CD4-positive, alpha-beta T cell (primary cell): ENCODE data around the gene TMEM207. TPM values are rescaled to one million over a fixed set of nuclear protein-coding genes. Genes with fewer than 3 reads are reported as not detected.

Experiments
- ATAC-seq: fragments of 200-7000 bp; cut with Tn5 transposase; one replicate; pipeline ENCODE4 v1.10.0; 2022; ENCODE audit warnings: mild to moderate bottlenecking; ENCODE audit not compliant: poor library complexity
- CTCF ChIA-PET: fragments of 350-600 bp; sonication (Branson Sonifier 250); formaldehyde crosslinking; loops from one replicate; lab custom pipeline; 2021; ENCODE audit warnings: antibody characterized with exemption, inconsistent platforms; lab: Charles Lee
- POLR2A ChIA-PET: fragments of 350-600 bp; sonication (Branson Sonifier 250); formaldehyde crosslinking; loops from one replicate; lab custom pipeline; 2021; ENCODE audit warnings: antibody characterized with exemption, inconsistent platforms; lab: Charles Lee
- DNase-seq, 14 experiments: peaks; one replicate each; pipeline ENCODE4 v3.0.0-alpha.2; 2013 to 2020; ENCODE audit warnings: mixed read lengths in 2 of 14
- H3K27ac ChIP-seq, 2 donors: one replicate each; pipeline versions ENCODE4 v1.5.1 to v1.7.0; 2013; ENCODE audit warnings: low read length in 2 of 2, low read depth in 1 of 2, mild to moderate bottlenecking in 1 of 2
- H3K27me3 ChIP-seq, 2 experiments: 1 replicate in 1 of 2; 2 replicates in 1 of 2; pipeline versions ENCODE4 v1.6.1 to v1.7.0; 2013; ENCODE audit warnings: low read length in 2 of 2, control low read depth in 1 of 2, mild to moderate bottlenecking in 1 of 2, moderate library complexity in 1 of 2; ENCODE audit not compliant: insufficient read depth in 2 of 2, control insufficient read depth in 1 of 2
- H3K36me3 ChIP-seq: one replicate; pipeline ENCODE4 v1.6.1; 2013; ENCODE audit warnings: low read length, control low read depth; ENCODE audit not compliant: insufficient read depth
- H3K4me1 ChIP-seq: one replicate; pipeline ENCODE4 v1.6.1; 2013; ENCODE audit warnings: low read length, control low read depth; ENCODE audit not compliant: insufficient read depth
- H3K4me3 ChIP-seq: one replicate; pipeline ENCODE4 v1.5.1; 2013; ENCODE audit warnings: mild to moderate bottlenecking, low read length, moderate library complexity
- H3K9me3 ChIP-seq, 2 experiments: 1 replicate in 1 of 2; 2 replicates in 1 of 2; pipeline versions ENCODE4 v1.6.1 to v1.7.0; 2013; ENCODE audit warnings: low read length in 2 of 2, mild to moderate bottlenecking in 2 of 2, control low read depth in 1 of 2, moderate library complexity in 1 of 2; ENCODE audit not compliant: control insufficient read depth in 1 of 2, insufficient read depth in 1 of 2
- H3K27ac Mint-ChIP-seq: one replicate; pipeline ENCODE4 v1.8.0; 2020; ENCODE audit warnings: mixed read lengths
- H3K27me3 Mint-ChIP-seq: one replicate; pipeline ENCODE4 v1.8.0; 2021; ENCODE audit warnings: mixed read lengths
- H3K36me3 Mint-ChIP-seq: one replicate; pipeline ENCODE4 v1.8.0; 2021; ENCODE audit warnings: low read depth, mixed read lengths
- H3K4me1 Mint-ChIP-seq: one replicate; pipeline ENCODE4 v1.8.0; 2021; ENCODE audit warnings: low read depth, mixed read lengths
- H3K4me3 Mint-ChIP-seq: one replicate; pipeline ENCODE4 v1.8.0; 2020; ENCODE audit warnings: mild to moderate bottlenecking, mixed read lengths
- H3K9me3 Mint-ChIP-seq: one replicate; pipeline ENCODE4 v1.8.0; 2020; ENCODE audit warnings: mixed read lengths
- intact Hi-C, 2 experiments: fragments of 100-400 bp; cut with DNase I in 1 of 2; cut with micrococcal nuclease in 1 of 2; formaldehyde crosslinking; loops; one replicate each; pipeline versions ENCODE4 v1.15.1 to v1.9.0; 2023 to 2025; cut with DNase I, micrococcal nuclease
- total RNA-seq, 174 experiments: library from RNA in 2 of 174; stranded (reverse) in 2 of 174; gene quantifications; one replicate each; pipeline ENCODE4 v1.2.3 and lab custom pipeline; 2021 to 2026
- TF ChIP-seq, protein P1 (sequence below): fragments of 200-600 bp; IDR thresholded peaks from one replicate; pipeline ENCODE4 v1.8.0; 2022; ENCODE audit warnings: antibody characterized with exemption, mild to moderate bottlenecking

TMEM207 gene
- total RNA-seq, 2 experiments from 2014 or later = not detected

DNA sequence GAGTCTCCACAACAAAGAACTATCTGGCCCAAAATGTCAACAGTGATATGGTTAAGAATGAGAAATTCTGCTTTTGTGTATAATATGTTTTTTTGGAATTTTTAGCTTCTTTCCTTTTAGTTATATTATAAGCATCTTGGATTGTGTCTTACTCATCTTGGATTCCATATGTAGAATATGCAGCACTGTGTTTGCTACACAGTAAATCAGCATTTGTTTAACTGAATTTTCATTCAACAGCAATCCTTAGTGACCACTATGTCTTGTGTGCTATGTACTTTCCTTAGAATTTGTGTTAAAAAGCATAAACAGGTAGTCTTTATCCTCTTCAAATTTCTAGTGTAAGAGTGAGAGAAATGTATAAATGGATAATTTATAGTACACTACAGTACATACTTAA, 18.2 kb upstream of the TMEM207 start:
- H3K9me3 ChIP-seq = peaks cover 0 to 5% of the 10 kb centered on the region in 2 experiments
- Mint-ChIP-seq H3K36me3 (peaks cover 9% of the 10 kb centered on the region), H3K4me3 (no peak overlapping the region), H3K27ac (no peak overlapping the region), H3K9me3 (peaks cover 11% of the 10 kb centered on the region), H3K4me1 (no peaks in the 10 kb centered on the region), H3K27me3 (peaks cover 29% of the 10 kb centered on the region)
- TF ChIP-seq, protein P1, sequence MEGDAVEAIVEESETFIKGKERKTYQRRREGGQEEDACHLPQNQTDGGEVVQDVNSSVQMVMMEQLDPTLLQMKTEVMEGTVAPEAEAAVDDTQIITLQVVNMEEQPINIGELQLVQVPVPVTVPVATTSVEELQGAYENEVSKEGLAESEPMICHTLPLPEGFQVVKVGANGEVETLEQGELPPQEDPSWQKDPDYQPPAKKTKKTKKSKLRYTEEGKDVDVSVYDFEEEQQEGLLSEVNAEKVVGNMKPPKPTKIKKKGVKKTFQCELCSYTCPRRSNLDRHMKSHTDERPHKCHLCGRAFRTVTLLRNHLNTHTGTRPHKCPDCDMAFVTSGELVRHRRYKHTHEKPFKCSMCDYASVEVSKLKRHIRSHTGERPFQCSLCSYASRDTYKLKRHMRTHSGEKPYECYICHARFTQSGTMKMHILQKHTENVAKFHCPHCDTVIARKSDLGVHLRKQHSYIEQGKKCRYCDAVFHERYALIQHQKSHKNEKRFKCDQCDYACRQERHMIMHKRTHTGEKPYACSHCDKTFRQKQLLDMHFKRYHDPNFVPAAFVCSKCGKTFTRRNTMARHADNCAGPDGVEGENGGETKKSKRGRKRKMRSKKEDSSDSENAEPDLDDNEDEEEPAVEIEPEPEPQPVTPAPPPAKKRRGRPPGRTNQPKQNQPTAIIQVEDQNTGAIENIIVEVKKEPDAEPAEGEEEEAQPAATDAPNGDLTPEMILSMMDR = no peak
- DNase-seq = no peak
- CTCF ChIA-PET = interaction anchor here (0.6 kb wide), 1 partner anchor 765 kb away, joined by 3 read pairs; no protein-coding TSS in a partner anchor
- intact Hi-C loops = no loop called here
- H3K36me3 ChIP-seq = no peaks in the 10 kb centered on the region
- peaks cover 0 to 8% of the 10 kb centered on the region in 2 experiments for H3K27me3 ChIP-seq
- H3K4me3 ChIP-seq = no peak overlapping the region
- no peak for ATAC-seq
- no peaks in the 10 kb centered on the region for H3K4me1 ChIP-seq
- no peak overlapping the region for H3K27ac ChIP-seq
- POLR2A ChIA-PET = no interaction called here

DNA sequence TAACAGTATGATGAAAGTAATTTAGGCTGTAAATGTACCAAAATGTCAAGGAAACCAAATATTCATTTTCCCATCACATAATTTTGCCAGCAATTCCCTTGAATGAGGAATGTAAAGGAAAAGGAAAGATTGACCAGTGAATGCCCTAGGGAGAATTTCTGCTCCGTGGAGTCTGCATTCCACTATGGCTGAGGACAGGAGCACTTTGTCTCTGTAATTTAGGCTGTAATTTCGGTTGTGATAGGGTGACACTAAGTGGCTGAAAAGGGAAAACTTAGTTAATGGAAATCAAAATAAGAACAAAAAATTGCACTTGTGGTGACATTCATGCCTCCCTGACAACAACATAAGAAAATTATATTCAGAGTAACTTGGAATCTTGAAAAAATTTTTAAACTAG, 8.3 kb upstream of the TMEM207 start:
- Histone ChIP-seq H3K27ac (no peak overlapping the region), H3K9me3 (no peaks in the 10 kb centered on the region), H3K4me3 (no peak overlapping the region), H3K4me1 (no peaks in the 10 kb centered on the region), H3K27me3 (peaks cover 0 to 4% of the 10 kb centered on the region in 2 experiments), H3K36me3 (no peaks in the 10 kb centered on the region)
- no peaks in the 10 kb centered on the region for H3K9me3 Mint-ChIP-seq
- DNase-seq (no peak), ATAC-seq (no peak)
- H3K4me3 Mint-ChIP-seq = no peak overlapping the region
- H3K36me3 Mint-ChIP-seq = no peaks in the 10 kb centered on the region
- no peak overlapping the region for H3K27ac Mint-ChIP-seq
- CTCF ChIA-PET = no interaction called here
- H3K4me1 Mint-ChIP-seq = no peaks in the 10 kb centered on the region
- TF ChIP-seq, protein P1 = no peak
- intact Hi-C loops = no loop called here
- H3K27me3 Mint-ChIP-seq = peaks cover 37% of the 10 kb centered on the region
- POLR2A ChIA-PET = interaction anchor here (0.9 kb wide), 1 partner anchor 57 kb away, joined by 3 read pairs; no protein-coding TSS in a partner anchor

DNA sequence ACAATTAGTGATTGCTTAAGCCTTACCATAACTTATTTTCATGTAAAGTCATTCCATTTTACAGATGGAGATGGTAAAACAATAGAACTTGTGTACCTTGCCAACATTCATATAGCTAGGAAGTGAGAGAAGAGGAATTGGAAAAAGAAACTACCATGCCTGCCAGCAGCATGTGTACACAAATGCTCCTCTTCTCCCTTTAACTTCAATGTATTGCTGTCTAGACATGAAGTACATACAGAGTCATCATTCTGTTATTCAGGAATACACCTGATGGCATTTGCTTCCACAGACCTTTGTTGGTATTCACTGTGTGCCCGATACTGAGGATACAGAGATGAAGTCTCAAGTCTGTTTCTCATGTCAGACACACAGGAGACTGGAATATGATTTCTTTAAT, 7.1 kb upstream of the TMEM207 start:
- H3K27ac Mint-ChIP-seq = no peak overlapping the region
- H3K27me3 Mint-ChIP-seq = peaks cover 24% of the 10 kb centered on the region
- H3K36me3 Mint-ChIP-seq = no peaks in the 10 kb centered on the region
- Histone ChIP-seq H3K27me3 (no peaks in the 10 kb centered on the region), H3K27ac (no peak overlapping the region), H3K4me3 (no peak overlapping the region), H3K4me1 (no peaks in the 10 kb centered on the region), H3K9me3 (no peaks in the 10 kb centered on the region), H3K36me3 (no peaks in the 10 kb centered on the region)
- CTCF ChIA-PET = no interaction called here
- intact Hi-C loops = no loop called here
- no peaks in the 10 kb centered on the region for H3K4me1 Mint-ChIP-seq
- TF ChIP-seq, protein P1 = no peak
- POLR2A ChIA-PET = no interaction called here
- ATAC-seq (no peak), DNase-seq (no peak)
- H3K9me3 Mint-ChIP-seq = no peaks in the 10 kb centered on the region
- H3K4me3 Mint-ChIP-seq = no peak overlapping the region
